Measurements from ENCODE around the gene MYOZ2.
A peak's percentile ranks its signal among the peaks of the same experiment; 100 is the strongest.

MYOZ2 gene

GRCh38 chr4:119212234-119212963, 76.8 kb downstream of the MYOZ2 start, which contains the start of gene USP53:
Gene USP53 (plus strand): TSS chr4:119212713. CDS start chr4:119239760, 27,047 bp downstream.
- H3K4me1 ChIP-seq (ENCODE audit: insufficient read depth, low read length): peaks cover 3% of the 10 kb centered on the region

GRCh38 chr4:119212964-119213606, 77.5 kb downstream of the MYOZ2 start:
- H3K4me3 ChIP-seq (ENCODE audit: low read length): peak overlapping the region; percentile 54
- no peaks in the 10 kb centered on the region for H3K27me3 ChIP-seq (ENCODE audit: insufficient read depth, low read length)
- H3K36me3 ChIP-seq (ENCODE audit: insufficient read depth, low read length): no peaks in the 10 kb centered on the region
- peak overlapping the region; percentile 92 for H2AFZ ChIP-seq (ENCODE audit: low read depth, low read length)
- no peaks in the 10 kb centered on the region for H3K9me3 ChIP-seq (ENCODE audit: low read length)
- peaks cover 3% of the 10 kb centered on the region for H3K4me1 ChIP-seq (ENCODE audit: insufficient read depth, low read length)

More at GRCh38 chr4:119212234-119212963, 76.8 kb downstream of the MYOZ2 start, which contains the start of gene USP53:
- Histone ChIP-seq H3K36me3 (ENCODE audit: insufficient read depth, low read length) (no peaks in the 10 kb centered on the region), H3K4me3 (ENCODE audit: low read length) (peak within 1 kb of the TSS; percentile 54), H3K27me3 (ENCODE audit: insufficient read depth, low read length) (no peaks in the 10 kb centered on the region), H3K9me3 (ENCODE audit: low read length) (no peaks in the 10 kb centered on the region), H2AFZ (ENCODE audit: low read depth, low read length) (peak within 1 kb of the TSS; percentile 92)

- H3K36me3 ChIP-seq (ENCODE audit: insufficient read depth, low read length): no peaks in the 10 kb centered on the region
- H3K4me1 ChIP-seq (ENCODE audit: insufficient read depth, low read length): peaks cover 3% of the 10 kb centered on the region
Observed at GRCh38 chr4:119218093-119218492, 82.5 kb downstream of the MYOZ2 start.

GRCh38 chr4:119221412-119221811, 85.8 kb downstream of the MYOZ2 start:
- Histone ChIP-seq H2AFZ (ENCODE audit: low read depth, low read length) (no peak overlapping the region), H3K4me1 (ENCODE audit: insufficient read depth, low read length) (no peaks in the 10 kb centered on the region), H3K27me3 (ENCODE audit: insufficient read depth, low read length) (no peaks in the 10 kb centered on the region), H3K4me3 (ENCODE audit: low read length) (no peak overlapping the region), H3K9me3 (ENCODE audit: low read length) (no peaks in the 10 kb centered on the region), H3K36me3 (ENCODE audit: insufficient read depth, low read length) (no peaks in the 10 kb centered on the region)

More at GRCh38 chr4:119218093-119218492, 82.5 kb downstream of the MYOZ2 start:
- H2AFZ ChIP-seq (ENCODE audit: low read depth, low read length): no peak overlapping the region
- no peaks in the 10 kb centered on the region for H3K27me3 ChIP-seq (ENCODE audit: insufficient read depth, low read length)
- H3K9me3 ChIP-seq (ENCODE audit: low read length): no peaks in the 10 kb centered on the region
- H3K4me3 ChIP-seq (ENCODE audit: low read length): no peak overlapping the region

GRCh38 chr4:119227690-119228089, 92.1 kb downstream of the MYOZ2 start:
- no peaks in the 10 kb centered on the region for H3K36me3 ChIP-seq (ENCODE audit: insufficient read depth, low read length)
- no peaks in the 10 kb centered on the region for H3K27me3 ChIP-seq (ENCODE audit: insufficient read depth, low read length)
- no peaks in the 10 kb centered on the region for H3K9me3 ChIP-seq (ENCODE audit: low read length)
- no peaks in the 10 kb centered on the region for H3K4me1 ChIP-seq (ENCODE audit: insufficient read depth, low read length)
- no peak overlapping the region for H2AFZ ChIP-seq (ENCODE audit: low read depth, low read length)
- no peak overlapping the region for H3K4me3 ChIP-seq (ENCODE audit: low read length)

- H3K36me3 ChIP-seq (ENCODE audit: insufficient read depth, low read length): no peaks in the 10 kb centered on the region
- no peak overlapping the region for H3K4me3 ChIP-seq (ENCODE audit: low read length)
- H3K4me1 ChIP-seq (ENCODE audit: insufficient read depth, low read length): no peaks in the 10 kb centered on the region
- no peaks in the 10 kb centered on the region for H3K27me3 ChIP-seq (ENCODE audit: insufficient read depth, low read length)
- no peak overlapping the region for H2AFZ ChIP-seq (ENCODE audit: low read depth, low read length)
- no peaks in the 10 kb centered on the region for H3K9me3 ChIP-seq (ENCODE audit: low read length)
Observed at GRCh38 chr4:119228406-119228805, 92.8 kb downstream of the MYOZ2 start.

- Histone ChIP-seq H2AFZ (ENCODE audit: low read depth, low read length) (no peak overlapping the region), H3K9me3 (ENCODE audit: low read length) (no peaks in the 10 kb centered on the region), H3K4me1 (ENCODE audit: insufficient read depth, low read length) (no peaks in the 10 kb centered on the region), H3K27me3 (ENCODE audit: insufficient read depth, low read length) (no peaks in the 10 kb centered on the region), H3K36me3 (ENCODE audit: insufficient read depth, low read length) (no peaks in the 10 kb centered on the region), H3K4me3 (ENCODE audit: low read length) (no peak overlapping the region)
Observed at GRCh38 chr4:119229908-119230687, 94.5 kb downstream of the MYOZ2 start.

- no peaks in the 10 kb centered on the region for H3K4me1 ChIP-seq (ENCODE audit: insufficient read depth, low read length)
- no peak overlapping the region for H2AFZ ChIP-seq (ENCODE audit: low read depth, low read length)
- no peaks in the 10 kb centered on the region for H3K9me3 ChIP-seq (ENCODE audit: low read length)
- H3K4me3 ChIP-seq (ENCODE audit: low read length): no peak overlapping the region
- no peaks in the 10 kb centered on the region for H3K27me3 ChIP-seq (ENCODE audit: insufficient read depth, low read length)
- no peaks in the 10 kb centered on the region for H3K36me3 ChIP-seq (ENCODE audit: insufficient read depth, low read length)
Observed at GRCh38 chr4:119231491-119231890, 95.9 kb downstream of the MYOZ2 start.

- Histone ChIP-seq H3K36me3 (ENCODE audit: insufficient read depth, low read length) (no peaks in the 10 kb centered on the region), H3K4me1 (ENCODE audit: insufficient read depth, low read length) (no peaks in the 10 kb centered on the region), H3K4me3 (ENCODE audit: low read length) (no peak overlapping the region), H3K27me3 (ENCODE audit: insufficient read depth, low read length) (no peaks in the 10 kb centered on the region), H2AFZ (ENCODE audit: low read depth, low read length) (no peak overlapping the region), H3K9me3 (ENCODE audit: low read length) (no peaks in the 10 kb centered on the region)
Observed at GRCh38 chr4:119232286-119232685, 96.7 kb downstream of the MYOZ2 start.

GRCh38 chr4:119233191-119233590, 97.6 kb downstream of the MYOZ2 start:
- H3K36me3 ChIP-seq (ENCODE audit: insufficient read depth, low read length): no peaks in the 10 kb centered on the region
- H2AFZ ChIP-seq (ENCODE audit: low read depth, low read length): no peak overlapping the region
- H3K27me3 ChIP-seq (ENCODE audit: insufficient read depth, low read length): no peaks in the 10 kb centered on the region
- no peaks in the 10 kb centered on the region for H3K9me3 ChIP-seq (ENCODE audit: low read length)
- no peak overlapping the region for H3K4me3 ChIP-seq (ENCODE audit: low read length)
- no peaks in the 10 kb centered on the region for H3K4me1 ChIP-seq (ENCODE audit: insufficient read depth, low read length)

- H3K9me3 ChIP-seq (ENCODE audit: low read length): no peaks in the 10 kb centered on the region
- no peaks in the 10 kb centered on the region for H3K4me1 ChIP-seq (ENCODE audit: insufficient read depth, low read length)
- H3K4me3 ChIP-seq (ENCODE audit: low read length): no peak overlapping the region
- no peaks in the 10 kb centered on the region for H3K36me3 ChIP-seq (ENCODE audit: insufficient read depth, low read length)
- no peaks in the 10 kb centered on the region for H3K27me3 ChIP-seq (ENCODE audit: insufficient read depth, low read length)
- H2AFZ ChIP-seq (ENCODE audit: low read depth, low read length): no peak overlapping the region
Observed at GRCh38 chr4:119233750-119234149, 98.1 kb downstream of the MYOZ2 start.

- H3K36me3 ChIP-seq (ENCODE audit: insufficient read depth, low read length): no peaks in the 10 kb centered on the region
- H3K27me3 ChIP-seq (ENCODE audit: insufficient read depth, low read length): no peaks in the 10 kb centered on the region
- H2AFZ ChIP-seq (ENCODE audit: low read depth, low read length): no peak overlapping the region
- H3K4me3 ChIP-seq (ENCODE audit: low read length): no peak overlapping the region
- H3K9me3 ChIP-seq (ENCODE audit: low read length): no peaks in the 10 kb centered on the region
- H3K4me1 ChIP-seq (ENCODE audit: insufficient read depth, low read length): no peaks in the 10 kb centered on the region
Observed at GRCh38 chr4:119237201-119237600, 101.6 kb downstream of the MYOZ2 start.
